Measurements from ENCODE around the gene CRIM1. TPM values are rescaled to one million over a fixed set of nuclear protein-coding genes. Genes with fewer than 3 reads are reported as not detected.

CRIM1 gene
- total RNA-seq, 1 experiment from 2014 or later, result 27.6 TPM

GRCh38 chr2:36389091-36389564 is 33.5 kb downstream of the CRIM1 start:
- no CpG with 5 or more reads among the region's 5 CpGs for WGBS (ENCODE audit: extremely low coverage, insufficient read length, low lambda C conversion rate)
- Histone ChIP-seq H4K5ac (ENCODE audit: insufficient read length, low read depth, low read length) (no peak overlapping the region), H3K27ac (ENCODE audit: insufficient read length, low read depth, low read length) (no peak overlapping the region), H2AFZ (ENCODE audit: low read length) (no peak overlapping the region), H3K79me1 (ENCODE audit: insufficient read depth, low read depth, low read length, poor library complexity, severe bottlenecking) (peaks cover 5% of the 10 kb centered on the region), H3K4me1 (ENCODE audit: insufficient read depth, low read length) (peaks cover 12% of the 10 kb centered on the region), H3K27me3 (ENCODE audit: insufficient read depth, low read length) (no peaks in the 10 kb centered on the region), H3K23me2 (ENCODE audit: insufficient read length, low read depth, low read length, poor library complexity, severe bottlenecking) (no peaks in the 10 kb centered on the region), H3K9me3 (ENCODE audit: control insufficient read depth, low read depth, low read length) (no peaks in the 10 kb centered on the region), H3T11ph (ENCODE audit: low read length) (no peak overlapping the region), H3K14ac (ENCODE audit: insufficient read depth, low read length) (no peak overlapping the region), H3K18ac (ENCODE audit: insufficient read length, low read depth, low read length) (no peak overlapping the region), H4K8ac (replicated peaks; ENCODE audit: insufficient read length, low read depth, low read length) (no peak overlapping the region), H4K91ac (ENCODE audit: insufficient read length, low read depth, low read length) (no peak overlapping the region), H3K4ac (ENCODE audit: low read depth, low read length) (no peak overlapping the region), H3K56ac (ENCODE audit: insufficient read length, low read depth, low read length) (no peak overlapping the region), H2BK20ac (ENCODE audit: low read depth, low read length, poor library complexity, severe bottlenecking) (no peak overlapping the region), H2AK5ac (ENCODE audit: insufficient read length, low read length) (no peak overlapping the region), H4K20me1 (ENCODE audit: control insufficient read depth, insufficient read depth, insufficient read length) (no peaks in the 10 kb centered on the region), H2BK120ac (ENCODE audit: low read depth, low read length, poor library complexity, severe bottlenecking) (no peak overlapping the region), H3K4me2 (ENCODE audit: insufficient read depth, insufficient read length, low read length) (no peak overlapping the region), H2BK5ac (ENCODE audit: insufficient read length, low read length) (no peak overlapping the region), H3K9ac (ENCODE audit: extremely low read depth, insufficient read length, low read length) (no peak overlapping the region), H2BK12ac (ENCODE audit: insufficient read length, low read depth, low read length) (no peak overlapping the region), H3K79me2 (ENCODE audit: insufficient read depth, low read length) (peaks cover 11% of the 10 kb centered on the region; the same call in 1 of the 2 replicates), H2BK15ac (ENCODE audit: low read depth, low read length) (no peak overlapping the region), H3K23ac (ENCODE audit: insufficient read length, low read depth, low read length) (no peak overlapping the region)
- H3K4me1 Mint-ChIP-seq, result peaks cover 48 to 51% of the 10 kb centered on the region in 2 experiments
- H3K9me3 Mint-ChIP-seq, result no peaks in the 10 kb centered on the region
- peaks cover 0 to 2% (median 0%) of the 10 kb centered on the region in 3 experiments; a peak in 1 of 7 replicates for H3K36me3 Mint-ChIP-seq (ENCODE audit: insufficient read depth in 1 of 3, low read depth in 3 of 3)
- no peak for DNase-seq
- no peak for TF ChIP-seq CTCF (conservative IDR thresholded peaks at IDR 0.05)
- H3K4me3 Mint-ChIP-seq, result no peak overlapping the region; a peak in 1 of 5 replicates
- peak overlapping the region; percentile 24 to 78 (median 41); a peak in 4 of 7 replicates for H3K27ac Mint-ChIP-seq
- no peaks in the 10 kb centered on the region for H3K27me3 Mint-ChIP-seq (ENCODE audit: low read depth)
